Retina (tissue), 1 donor: Measurements from ENCODE around the gene UNC5C.
A peak's percentile ranks its signal among the peaks of the same experiment; 100 is the strongest.

ENCODE experiments used
- DNase-seq: peaks from one replicate; pipeline ENCODE4 v3.0.0-alpha.2; 2016

Gene UNC5C

DNA sequence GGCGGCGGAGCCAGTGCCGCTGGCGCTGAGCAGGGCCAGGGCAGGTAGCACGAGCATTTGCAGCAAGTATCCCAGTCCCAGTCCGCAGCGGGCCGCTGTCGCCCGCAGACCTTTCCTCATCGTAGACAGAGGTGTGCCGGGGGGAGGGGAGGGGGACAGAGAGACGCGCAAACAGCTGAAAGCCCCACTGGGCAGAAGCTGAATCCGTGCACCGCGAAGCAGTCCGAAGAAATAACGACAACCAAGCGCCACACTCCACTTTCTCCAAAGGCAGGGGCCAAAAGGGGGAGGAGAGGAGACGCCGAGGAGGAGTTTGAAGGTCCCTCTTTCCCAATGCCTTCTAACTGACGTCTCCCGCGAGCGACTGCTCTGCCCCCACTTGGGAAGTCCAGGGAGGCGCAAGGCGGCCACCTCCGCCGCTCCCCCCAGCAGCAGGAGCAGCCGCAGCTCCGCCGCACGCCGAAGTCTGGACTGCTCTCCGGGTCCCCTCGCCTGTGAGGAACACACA, at the start of gene UNC5C:
TSS of gene UNC5C (minus strand) at position 236 of the 508 bp plus-strand sequence.
- peak; percentile 92 for DNase-seq

DNA sequence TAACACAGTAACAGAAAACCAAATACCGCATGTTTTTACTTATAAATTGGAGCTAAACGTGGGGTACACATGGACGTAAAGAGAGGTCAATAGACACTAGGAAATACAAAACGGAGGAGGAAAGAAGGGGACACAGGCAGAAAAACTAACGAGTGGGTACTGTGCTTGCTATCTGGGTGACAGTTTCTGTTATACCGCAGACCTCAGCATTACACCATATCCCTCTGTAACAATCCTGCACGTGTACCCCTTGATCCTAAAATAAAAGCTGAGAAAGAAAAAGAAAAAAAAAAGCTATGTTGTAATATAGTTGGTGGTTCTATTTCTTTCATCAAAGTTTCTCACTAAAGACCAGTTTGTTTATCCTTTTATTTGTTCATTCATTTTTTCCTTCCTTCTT, 47.9 kb upstream of the UNC5C start:
- DNase-seq, result no peak

- no peak for DNase-seq
Observed at GRCh38 chr4:95594629-95595028, 45.9 kb upstream of the UNC5C start.

GRCh38 chr4:95594013-95594412, 45.2 kb upstream of the UNC5C start:
- DNase-seq, result no peak

DNA sequence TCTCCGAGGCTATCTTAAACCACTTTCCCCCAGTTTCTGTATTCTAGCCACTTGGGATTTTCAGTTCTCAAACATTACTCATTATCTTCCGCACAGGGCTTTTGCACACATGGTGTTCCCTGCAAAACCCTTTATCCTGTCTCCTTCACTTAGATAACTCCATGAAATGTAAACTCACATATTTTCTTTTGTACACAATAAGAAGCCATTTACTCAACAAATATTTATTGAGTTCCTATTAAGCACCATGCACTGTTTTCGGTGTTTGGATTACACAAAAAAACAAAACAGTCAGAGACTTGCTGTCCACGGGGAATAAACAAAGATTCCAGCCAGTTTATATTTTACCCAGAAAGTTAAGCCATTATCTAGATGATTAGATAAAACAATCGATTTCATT, 42.5 kb upstream of the UNC5C start:
- DNase-seq, result no peak

DNA sequence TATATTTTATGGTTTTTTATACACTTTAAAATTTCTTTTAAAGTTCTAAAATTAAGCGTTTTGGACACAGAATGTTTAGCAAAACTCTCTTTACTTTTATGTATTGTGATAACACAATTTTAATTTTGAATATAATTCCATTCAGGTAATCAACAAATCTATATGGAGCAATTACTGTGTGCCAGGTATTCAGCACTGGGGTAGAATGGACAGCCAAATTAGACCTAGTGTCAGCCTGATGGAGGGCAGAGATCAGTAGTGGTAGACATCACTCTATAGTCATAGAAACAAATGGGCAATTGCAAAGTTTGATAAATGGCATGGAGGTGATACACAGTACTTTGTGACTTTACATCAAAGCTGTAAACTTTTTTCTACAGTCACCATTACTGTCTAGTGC, 41.8 kb upstream of the UNC5C start:
- DNase-seq, result no peak

GRCh38 chr4:95585016-95585695, 36.4 kb upstream of the UNC5C start:
- no peak for DNase-seq

DNA sequence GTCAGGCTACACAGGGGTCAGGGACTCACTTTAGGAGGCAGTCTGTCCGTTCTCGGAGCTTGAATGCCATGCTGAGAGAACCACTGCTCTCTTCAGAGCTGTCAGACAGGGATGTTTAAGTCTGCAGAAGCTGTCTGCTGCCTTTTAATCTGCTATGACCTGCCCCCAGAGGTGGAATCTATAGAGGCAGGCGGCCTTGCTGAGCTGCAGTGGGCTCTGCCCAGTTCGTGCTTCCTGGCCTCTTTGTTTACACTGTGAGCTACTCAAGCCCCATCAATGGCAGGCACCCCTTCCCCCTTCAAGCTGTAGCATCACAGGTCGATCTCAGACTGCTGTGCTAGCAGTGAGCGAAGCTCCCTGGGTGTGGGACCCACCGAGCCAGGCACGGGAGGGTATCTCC, 31.5 kb upstream of the UNC5C start:
- DNase-seq, result no peak

GRCh38 chr4:95572304-95572991, 23.7 kb upstream of the UNC5C start:
- no peak for DNase-seq

GRCh38 chr4:95571577-95571976, 22.8 kb upstream of the UNC5C start:
- DNase-seq, result no peak

GRCh38 chr4:95563638-95564337, 15.0 kb upstream of the UNC5C start:
- DNase-seq, result no peak

- no peak for DNase-seq
Observed at GRCh38 chr4:95560774-95561173, 12.0 kb upstream of the UNC5C start.

GRCh38 chr4:95556207-95556859, 7.6 kb upstream of the UNC5C start:
- DNase-seq, result no peak

DNA sequence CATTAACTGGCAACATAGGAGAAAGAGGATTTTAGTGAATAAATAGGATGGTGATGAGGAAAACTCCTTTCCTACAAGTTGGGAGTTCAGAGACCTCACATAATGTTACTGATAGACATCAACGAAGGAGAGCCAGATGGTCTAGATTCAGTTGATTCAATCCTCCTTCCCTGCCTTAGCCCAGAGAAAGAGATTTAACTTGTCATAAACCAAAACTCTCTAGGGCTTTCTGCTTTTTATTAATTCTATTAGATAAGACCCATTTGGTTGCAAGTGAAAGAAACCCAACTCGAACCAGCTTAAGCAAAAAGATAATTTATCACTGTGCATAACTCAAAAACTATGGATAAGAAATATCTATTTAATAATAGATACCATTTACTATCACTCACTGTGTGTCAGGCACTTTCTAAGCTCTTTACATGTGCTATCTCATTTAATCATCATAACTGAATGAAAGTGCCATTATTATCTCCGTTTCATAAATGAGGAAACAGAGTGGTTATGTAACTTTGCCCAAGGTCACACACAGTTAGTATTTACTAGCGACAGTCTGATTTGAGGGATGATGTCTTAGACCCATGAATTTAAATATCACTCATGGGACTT, 4.3 kb upstream of the UNC5C start:
- no peak for DNase-seq

- DNase-seq, result no peak
Observed at GRCh38 chr4:95551653-95552052, 2.9 kb upstream of the UNC5C start.

GRCh38 chr4:95550115-95550987, 1.6 kb upstream of the UNC5C start:
- DNase-seq, result peak; percentile 26

DNA sequence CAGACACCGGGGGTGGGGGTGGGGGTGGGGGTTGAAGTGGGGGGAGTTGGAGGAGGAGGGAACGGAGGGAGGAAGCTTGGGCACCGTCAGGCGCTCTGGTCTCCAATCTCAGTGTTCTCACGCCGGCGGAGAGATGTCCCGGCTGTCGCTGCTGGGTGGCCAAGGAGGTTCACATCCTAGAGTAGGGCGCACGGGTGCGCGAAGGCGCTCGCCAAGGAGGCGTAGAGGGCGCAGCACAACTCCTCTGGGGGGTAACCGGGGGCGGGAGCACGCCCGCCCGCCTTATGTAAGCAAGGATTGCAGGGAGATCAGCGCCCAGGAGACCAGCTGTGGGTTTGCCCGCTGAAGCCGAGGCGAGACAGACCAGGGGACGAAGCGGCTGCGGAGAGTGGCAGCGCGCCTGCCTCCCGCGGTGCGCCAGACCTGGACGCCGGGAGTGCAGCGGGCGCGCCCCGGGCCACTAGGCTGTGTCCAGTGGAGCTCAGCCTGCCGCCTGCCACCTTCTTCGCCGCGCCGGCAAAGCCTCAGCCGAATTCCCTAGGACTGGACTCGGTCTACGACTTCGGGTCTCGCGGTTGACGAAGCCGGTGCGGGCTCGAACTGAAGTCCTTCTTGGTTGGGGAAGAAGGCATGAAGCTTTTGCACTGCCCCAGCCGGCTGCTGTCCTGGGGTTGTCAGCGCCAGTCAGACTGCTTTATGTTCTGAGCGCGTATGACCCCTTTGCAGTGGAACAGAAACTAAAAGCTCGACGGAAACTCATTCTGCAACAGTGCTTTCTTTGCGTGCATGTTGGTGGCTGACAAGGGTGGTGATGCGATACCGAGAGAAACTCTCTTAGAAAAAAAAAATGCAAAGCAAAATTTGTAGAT, 707 bp upstream of the UNC5C start:
- DNase-seq, result peak; percentile 92

DNA sequence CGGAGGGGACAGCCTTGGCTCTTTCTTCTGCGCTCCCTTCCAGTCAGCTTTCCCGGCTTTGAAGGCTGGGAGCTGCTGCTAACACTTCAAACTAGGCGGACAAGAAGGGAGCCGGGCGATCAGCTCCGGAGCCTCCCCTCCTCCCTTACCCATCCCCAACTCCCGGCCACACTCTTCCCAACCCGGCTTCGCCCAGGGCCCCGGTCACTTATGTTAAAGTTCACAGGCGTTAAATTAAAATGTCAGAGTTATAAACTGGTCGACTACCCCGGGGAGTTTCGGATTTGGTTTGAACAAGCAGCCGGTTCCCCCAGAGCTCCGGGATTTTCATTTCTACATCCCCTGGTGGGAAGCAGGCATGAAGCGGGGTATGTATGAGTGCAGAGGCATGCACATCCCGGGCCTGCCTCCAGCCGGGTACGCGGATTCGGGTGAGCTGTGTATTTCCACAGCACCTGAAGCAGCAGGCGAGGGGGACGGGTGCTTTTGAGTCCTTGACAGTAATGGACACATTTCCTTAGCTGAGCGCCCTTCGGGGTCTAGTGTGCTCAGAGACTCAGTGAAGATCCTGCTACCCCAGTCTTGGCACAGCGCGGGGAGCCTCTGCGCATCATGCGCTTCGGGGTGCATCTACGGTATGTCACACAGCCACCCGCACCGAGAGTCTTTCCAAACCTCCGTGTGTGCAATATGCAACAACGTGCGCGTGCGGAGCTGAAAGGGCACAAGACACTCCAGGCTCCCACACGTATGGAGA, 880 bp downstream of the UNC5C start:
- DNase-seq, result peak; percentile 89

DNA sequence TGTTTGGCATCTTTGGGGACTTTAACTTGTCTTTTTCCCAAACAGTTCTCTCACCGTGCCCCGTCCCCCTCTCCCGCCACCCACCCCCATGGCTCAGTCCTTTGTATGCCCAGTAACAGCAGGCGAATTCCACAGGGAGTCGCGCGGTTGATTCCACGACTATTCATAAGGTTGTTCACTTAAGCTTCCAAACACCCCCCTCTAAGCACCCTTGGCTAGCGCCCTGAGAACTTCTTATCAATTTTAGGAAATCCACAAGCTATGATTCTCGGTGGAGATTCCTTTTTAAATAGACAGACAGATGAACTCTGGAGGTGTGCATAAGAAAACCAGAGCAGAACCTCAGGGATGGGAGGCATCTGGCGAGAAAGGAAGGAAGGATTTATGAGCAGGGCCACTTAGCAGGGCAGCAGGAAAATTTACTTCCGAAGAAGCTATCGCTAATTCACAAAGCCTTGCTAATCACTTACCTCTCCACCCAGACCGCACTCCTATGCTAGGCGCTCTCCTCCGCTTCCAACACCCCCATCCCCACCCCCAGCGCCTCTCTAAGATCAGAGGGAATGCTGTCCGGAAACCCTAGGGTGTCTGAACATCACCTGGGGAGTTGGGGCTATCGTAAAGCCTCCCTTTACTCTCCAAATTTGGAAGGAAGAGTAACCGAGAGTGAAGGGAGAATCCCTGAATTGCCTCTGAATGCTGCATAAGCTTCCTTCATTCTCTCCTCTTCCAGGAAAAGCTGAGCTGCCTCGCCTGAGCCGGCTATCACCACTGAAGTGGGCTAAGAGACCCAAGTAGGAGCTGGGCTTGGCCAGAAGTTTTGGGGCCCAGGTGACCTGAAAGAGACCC, 1.7 kb downstream of the UNC5C start:
- peak; percentile 76 for DNase-seq
